Peyer's patch (tissue), 4 donors: ENCODE data around the gene ADGRD1. TPM values are rescaled to one million over a fixed set of nuclear protein-coding genes. Genes with fewer than 3 reads are reported as not detected.

Source experiments
- DNase-seq, 3 donors: peaks; one replicate each; pipeline ENCODE4 v3.0.0-alpha.2; 2017 to 2019
- H3K27ac ChIP-seq, 4 donors: fragments of 200-600 bp; sonication (generic); one replicate each; pipeline ENCODE4 v1.5.1; 2016 to 2019
- H3K27me3 ChIP-seq, 2 donors: fragments of 200-600 bp; sonication (generic); one replicate each; pipeline ENCODE4 v1.5.1; 2019
- H3K36me3 ChIP-seq, 3 donors: fragments of 200-600 bp; sonication (generic); one replicate each; pipeline ENCODE4 v1.5.1; 2016 to 2019
- H3K4me1 ChIP-seq, 4 donors: fragments of 200-600 bp; sonication (generic); one replicate each; pipeline ENCODE4 v1.5.1; 2016 to 2019
- H3K4me3 ChIP-seq, 4 donors: fragments of 200-600 bp; sonication (generic); 1 replicate in 3 of 4; 2 replicates in 1 of 4; pipeline ENCODE4 v1.5.1; 2016 to 2019; ENCODE audit warnings: mild to moderate bottlenecking in 1 of 4
- H3K9me3 ChIP-seq, 4 donors: fragments of 200-600 bp; sonication (generic); one replicate each; pipeline ENCODE4 v1.5.1; 2016 to 2019; ENCODE audit warnings: mild to moderate bottlenecking in 1 of 4
- CTCF ChIP-seq, 6 experiments: fragments of 450-650 bp in 4 of 6; fragments of 200-600 bp in 2 of 6; sonication (generic) in 1 of 6; IDR thresholded peaks; one replicate each; pipeline ENCODE4 v1.5.1; 2017 to 2019; ENCODE audit warnings: antibody characterized with exemption in 6 of 6, mild to moderate bottlenecking in 3 of 6, moderate library complexity in 1 of 6
- POLR2A ChIP-seq, 2 donors: fragments of 450-650 bp; IDR thresholded peaks; one replicate each; pipeline ENCODE4 v1.5.1; 2017; ENCODE audit warnings: antibody characterized with exemption in 2 of 2, mild to moderate bottlenecking in 2 of 2, moderate library complexity in 2 of 2
- total RNA-seq, 4 donors: library from RNA; depleted of rRNA; stranded (reverse); fragments of >200 nt; gene quantifications; one replicate each; pipeline ENCODE4 v1.1.0, GENCODE V29; 2016

The ADGRD1 gene
- total RNA-seq, 4 donors from 2014 or later: 7.0 to 42.9 (median 27.9) TPM

- H3K9me3 ChIP-seq: no peaks in the 10 kb centered on the region
- no peaks in the 10 kb centered on the region for H3K27me3 ChIP-seq
- no peaks in the 10 kb centered on the region for H3K4me1 ChIP-seq
- no peak overlapping the region for H3K4me3 ChIP-seq
- no peak overlapping the region for H3K27ac ChIP-seq
- TF ChIP-seq CTCF (IDR thresholded peaks at IDR 0.05): no peak
- no peaks in the 10 kb centered on the region for H3K36me3 ChIP-seq
- no peak for DNase-seq
Measured at GRCh38 chr12:131044136-131044535, 90.4 kb downstream of the ADGRD1 start.

GRCh38 chr12:131044760-131045381 is 91.2 kb downstream of the ADGRD1 start:
- no peaks in the 10 kb centered on the region for H3K4me1 ChIP-seq
- no peak for TF ChIP-seq POLR2A (IDR thresholded peaks at IDR 0.05)
- no peak for TF ChIP-seq CTCF (IDR thresholded peaks at IDR 0.05)
- H3K9me3 ChIP-seq: no peaks in the 10 kb centered on the region
- H3K27me3 ChIP-seq: no peaks in the 10 kb centered on the region
- no peaks in the 10 kb centered on the region for H3K36me3 ChIP-seq
- H3K27ac ChIP-seq: no peak overlapping the region
- DNase-seq: peak in 1 of 3 donors; percentile 39
- H3K4me3 ChIP-seq: no peak overlapping the region

GRCh38 chr12:131045705-131046460 is 92.2 kb downstream of the ADGRD1 start:
- no peak for DNase-seq
- H3K36me3 ChIP-seq: no peaks in the 10 kb centered on the region
- no peak for TF ChIP-seq CTCF (IDR thresholded peaks at IDR 0.05)
- no peak overlapping the region for H3K27ac ChIP-seq
- no peaks in the 10 kb centered on the region for H3K9me3 ChIP-seq
- H3K4me1 ChIP-seq: no peaks in the 10 kb centered on the region
- no peak overlapping the region for H3K4me3 ChIP-seq
- no peaks in the 10 kb centered on the region for H3K27me3 ChIP-seq

GRCh38 chr12:131046813-131047788 is 93.4 kb downstream of the ADGRD1 start:
- DNase-seq: peak in 1 of 3 donors; percentile 48
- Histone ChIP-seq H3K27me3 (no peaks in the 10 kb centered on the region), H3K36me3 (no peaks in the 10 kb centered on the region), H3K9me3 (no peaks in the 10 kb centered on the region), H3K4me1 (no peaks in the 10 kb centered on the region), H3K27ac (no peak overlapping the region), H3K4me3 (no peak overlapping the region)
- TF ChIP-seq CTCF (IDR thresholded peaks at IDR 0.05) (no peak), POLR2A (IDR thresholded peaks at IDR 0.05) (no peak)

GRCh38 chr12:131047789-131048610 is 94.3 kb downstream of the ADGRD1 start:
- no peaks in the 10 kb centered on the region for H3K36me3 ChIP-seq
- H3K27ac ChIP-seq: no peak overlapping the region
- H3K4me3 ChIP-seq: no peak overlapping the region
- no peaks in the 10 kb centered on the region for H3K4me1 ChIP-seq
- no peaks in the 10 kb centered on the region for H3K9me3 ChIP-seq
- no peaks in the 10 kb centered on the region for H3K27me3 ChIP-seq
- DNase-seq: peak in 1 of 3 donors; percentile 43
- TF ChIP-seq POLR2A (IDR thresholded peaks at IDR 0.05) (no peak), CTCF (IDR thresholded peaks at IDR 0.05) (no peak)
